HepG2 (cell line): ENCODE data around the gene NPDC1. TPM values are rescaled to one million over a fixed set of nuclear protein-coding genes. Genes with fewer than 3 reads are reported as not detected.

ENCODE experiments used
- IKZF4 ChIP-seq: sonication (generic); formaldehyde crosslinking; IDR thresholded peaks from 2 replicates; pipeline ENCODE4 v1.5.1; 2020; ENCODE audit warnings: borderline replicate concordance, mild to moderate bottlenecking, low read depth, missing genetic modification reagents; ENCODE audit errors: not compliant biosample characterization
- NFE2 ChIP-seq: sonication (generic); formaldehyde crosslinking; IDR thresholded peaks from 2 replicates; pipeline ENCODE4 v1.4.0; 2020; ENCODE audit warnings: missing genetic modification reagents
- POGZ ChIP-seq: sonication (generic); formaldehyde crosslinking; IDR thresholded peaks from 2 replicates; pipeline ENCODE4 v1.4.0; 2020; ENCODE audit warnings: mild to moderate bottlenecking, missing genetic modification reagents
- SALL1 ChIP-seq: sonication (generic); formaldehyde crosslinking; IDR thresholded peaks from 2 replicates; pipeline ENCODE4 v1.8.0; 2022; ENCODE audit warnings: mild to moderate bottlenecking, missing genetic modification reagents
- TEF ChIP-seq: sonication (generic); formaldehyde crosslinking; IDR thresholded peaks from 2 replicates; pipeline ENCODE4 v1.5.0; 2020; ENCODE audit warnings: missing genetic modification reagents
- ZNF124 ChIP-seq: sonication (generic); formaldehyde crosslinking; IDR thresholded peaks from 2 replicates; pipeline ENCODE4 v1.4.0; 2020; ENCODE audit warnings: missing genetic modification reagents
- ZNF281 ChIP-seq: sonication (generic); formaldehyde crosslinking; IDR thresholded peaks from 2 replicates; pipeline ENCODE4 v1.4.0; 2020; ENCODE audit warnings: missing genetic modification reagents, borderline replicate concordance
- ZNF343 ChIP-seq: sonication (generic); formaldehyde crosslinking; IDR thresholded peaks from 2 replicates; pipeline ENCODE4 v1.4.0; 2020; ENCODE audit warnings: mild to moderate bottlenecking, missing genetic modification reagents
- ZNF572 ChIP-seq: sonication (generic); formaldehyde crosslinking; IDR thresholded peaks from 2 replicates; pipeline ENCODE4 v1.5.1; 2020; ENCODE audit warnings: mild to moderate bottlenecking, missing genetic modification reagents
- polyA plus RNA-seq, 8 experiments: library from polyadenylated mRNA; depleted of rRNA in 3 of 8; stranded (reverse) in 7 of 8; unstranded in 1 of 8; fragments of >200 nt; fragmentation: Illumina TruSeq in 4 of 8; extraction: Trizol in 4 of 8; gene quantifications; 2 replicates each; pipeline versions ENCODE4 v1.2.1 to v1.2.3, GENCODE V29; 2011 to 2016; ENCODE audit warnings: low read depth in 4 of 8, missing spikeins in 1 of 8, mixed read lengths in 1 of 8; ENCODE audit not compliant: insufficient read depth in 1 of 8
- total RNA-seq, 5 experiments: library from RNA; depleted of rRNA; stranded (reverse); fragments of >200 nt; fragmentation: Illumina TruSeq; extraction: Trizol; gene quantifications; 2 replicates each; pipeline ENCODE4 v1.2.3, GENCODE V29; 2016; ENCODE audit warnings: low read depth in 1 of 5

NPDC1 gene
- total and polyA plus RNA-seq, 2 of the 13 experiments (the other 11 are each of a cell fraction or from before 2014, with no cell fraction given), result 0.84 to 5.4 TPM

GRCh38 chr9:137085920-137086530, 40.0 kb upstream of the NPDC1 start (continued):
- TF ChIP-seq ZNF281 (CRISPR knock-in tag) (no peak), ZNF124 (CRISPR knock-in tag) (no peak), IKZF4 (CRISPR knock-in tag) (peak; percentile 8), SALL1 (CRISPR knock-in tag) (peak; percentile 39; the same call in 1 of the 2 replicates), NFE2 (CRISPR knock-in tag) (no peak), ZNF572 (CRISPR knock-in tag) (peak; percentile 9; the same call in 1 of the 2 replicates), TEF (CRISPR knock-in tag) (peak; percentile 43; the same call in 1 of the 2 replicates), ZNF343 (CRISPR knock-in tag) (peak; percentile 39; the same call in 1 of the 2 replicates), POGZ (CRISPR knock-in tag) (peak; percentile 16; the same call in 1 of the 2 replicates)
